Measurements from ENCODE around the gene MACROH2A2.
"Not testable (repeated sequence)": the region's sequence is repeated elsewhere in the genome, so short reads cannot be mapped to it uniquely, and the experiment has no call there.

Gene MACROH2A2

DNA sequence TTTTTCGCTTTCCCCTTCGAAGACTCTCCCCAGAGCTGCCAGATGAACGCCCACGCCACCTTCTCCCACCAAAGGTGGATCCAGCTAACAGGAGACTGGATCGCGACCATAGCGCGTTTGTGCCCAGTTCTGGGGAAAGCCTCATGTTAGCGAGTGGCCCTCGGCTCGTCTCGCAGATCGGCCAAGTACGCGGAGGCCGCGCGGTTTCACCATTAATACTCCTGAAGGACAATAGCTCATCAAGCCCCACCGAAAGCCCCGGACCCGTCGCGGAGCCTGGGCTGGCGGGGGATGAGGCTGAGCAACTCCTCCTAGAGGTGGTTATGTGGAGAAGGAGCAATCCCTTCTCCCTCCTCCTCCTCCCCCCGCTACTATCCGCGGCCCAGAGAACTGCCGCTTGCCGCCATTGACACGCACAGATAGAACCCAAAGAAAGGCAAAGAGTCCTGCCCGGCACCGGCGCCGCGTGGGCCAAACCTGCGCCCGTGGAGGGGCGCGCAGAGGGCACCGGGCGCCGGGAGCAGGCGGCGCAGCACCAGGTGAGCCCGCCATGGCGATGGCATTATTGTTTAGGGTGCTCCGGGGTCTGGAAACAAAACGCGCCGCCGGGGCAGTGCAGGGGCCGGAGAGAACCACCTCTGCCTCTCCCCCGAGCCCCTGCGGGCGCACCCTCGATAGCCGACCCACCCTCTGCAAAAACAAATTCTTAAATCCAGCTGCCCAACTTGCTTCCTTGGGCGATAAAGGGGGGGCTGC is at the start of gene MACROH2A2:
MACROH2A2 (plus strand) TSS at position 385 of the 756 bp plus-strand sequence. CDS start 22,813 bp downstream, outside the sequence.
- no peak for DNase-seq

DNA sequence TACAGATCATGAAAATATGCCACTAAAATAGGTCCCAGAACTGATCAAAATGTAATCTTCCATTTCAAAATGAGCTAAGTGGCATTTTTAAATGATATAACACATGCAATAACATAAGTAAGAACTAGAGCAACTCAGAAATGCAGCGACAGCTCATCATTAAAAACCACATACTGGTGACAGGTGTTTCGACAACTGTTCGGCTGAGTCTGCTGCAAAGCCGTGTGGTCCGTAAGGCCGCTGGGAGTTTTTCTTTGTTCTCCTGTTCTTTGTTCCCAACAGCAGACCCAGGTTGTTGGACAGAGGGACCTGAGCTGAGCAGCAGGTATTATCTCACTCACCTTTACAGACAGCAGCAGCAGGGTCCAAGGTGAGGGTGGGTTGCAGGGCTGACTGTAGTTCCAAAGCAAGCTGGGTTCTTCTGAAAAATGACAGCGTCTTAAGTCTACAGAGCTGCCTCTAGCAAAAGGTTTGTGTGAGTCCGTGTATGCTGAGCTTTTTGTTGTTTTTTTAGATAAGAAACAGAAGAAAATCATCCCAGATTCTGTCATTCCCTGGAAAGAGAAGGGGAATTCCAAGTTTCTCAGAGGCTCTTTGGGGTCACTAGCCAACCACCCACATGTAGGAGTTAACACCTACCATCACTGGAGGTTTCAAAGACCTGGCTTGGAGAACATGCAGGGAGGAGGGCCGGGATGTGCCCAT is 45.4 kb upstream of the MACROH2A2 start:
- no peak for DNase-seq

DNA sequence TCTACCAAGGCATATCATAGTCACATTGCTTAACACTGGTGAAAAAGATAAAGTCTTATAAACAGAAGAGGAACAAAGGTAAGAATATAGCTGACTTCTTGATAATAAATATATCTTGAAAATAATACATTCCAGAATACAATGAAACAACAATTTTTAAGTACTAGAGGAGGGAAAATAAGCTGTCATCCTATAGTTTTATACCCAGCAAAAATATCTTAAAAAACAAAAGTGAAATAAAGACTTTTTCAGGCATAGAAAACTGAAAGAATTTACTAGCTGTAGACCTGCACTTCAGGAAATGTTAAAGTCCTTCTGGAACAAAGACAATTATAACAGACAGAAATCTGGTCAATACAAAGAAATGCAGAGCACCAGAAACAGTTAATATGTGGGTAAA is 21.4 kb upstream of the MACROH2A2 start:
- no peak for DNase-seq

DNA sequence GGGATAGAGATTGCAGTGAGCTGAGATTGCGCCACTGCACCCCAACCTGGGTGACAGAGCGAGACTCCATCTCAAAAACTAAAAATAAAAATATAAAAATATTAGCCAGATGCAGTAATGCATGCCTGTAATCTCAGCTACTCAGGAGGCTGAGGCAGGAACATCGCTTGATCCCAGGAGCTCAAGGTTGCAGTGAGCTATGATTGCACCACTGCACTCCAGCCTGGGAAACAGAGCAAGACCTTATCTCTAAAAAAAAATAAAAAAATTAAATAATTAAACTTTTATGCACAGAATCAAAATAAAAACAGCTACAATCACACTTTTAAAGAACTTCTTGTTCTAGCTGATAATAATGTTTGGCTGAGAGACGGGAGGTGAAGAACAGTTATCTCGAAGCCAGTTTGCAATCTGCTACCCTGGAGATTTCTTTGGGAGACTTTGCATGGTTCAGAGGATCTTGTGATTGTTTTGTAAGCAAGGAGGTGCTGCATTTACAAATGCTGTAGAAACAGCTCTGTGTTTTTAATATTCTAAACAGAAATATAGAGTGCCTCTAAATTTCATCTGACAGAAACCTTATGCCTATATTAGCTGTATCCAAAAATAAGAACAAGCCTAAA is 19.9 kb upstream of the MACROH2A2 start:
- DNase-seq: no peak

DNA sequence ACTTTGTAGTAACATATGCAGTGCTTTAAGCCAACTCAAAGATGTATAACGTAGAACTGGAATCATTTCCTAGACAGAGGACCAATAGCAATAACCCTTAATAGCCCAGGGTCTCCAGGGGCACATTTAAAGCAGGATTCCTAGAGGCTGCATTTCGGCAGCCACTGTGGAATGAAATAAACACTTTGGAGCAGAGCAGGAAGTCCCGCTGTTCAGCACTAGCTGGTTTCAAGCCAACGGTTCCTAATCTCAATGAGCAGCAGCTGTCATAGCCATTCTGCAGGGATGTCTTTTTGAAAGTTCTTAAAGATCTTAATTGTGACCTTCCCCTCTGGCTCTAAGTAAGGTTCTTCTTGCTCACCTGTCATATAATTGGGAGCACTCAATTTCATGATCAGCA is 18.4 kb upstream of the MACROH2A2 start:
- DNase-seq: no peak

DNA sequence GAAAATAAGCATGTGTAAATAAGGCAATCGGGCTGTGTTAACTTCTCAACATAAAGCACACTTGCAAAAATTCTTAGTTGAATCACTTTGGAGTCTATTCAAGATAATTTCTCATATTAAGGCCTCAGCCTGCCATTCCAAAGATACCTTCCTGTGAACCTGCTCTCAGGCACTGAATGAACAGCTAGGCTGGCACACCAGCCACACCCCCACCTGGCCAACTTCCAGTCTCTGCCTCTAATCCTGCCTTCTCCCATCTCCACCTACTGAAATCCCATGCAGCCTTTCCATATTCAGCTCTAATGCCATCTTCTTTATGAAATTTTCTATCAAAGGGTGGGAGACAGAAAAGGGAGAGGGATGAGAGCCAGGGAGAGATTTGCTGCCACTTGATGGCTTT is 17.1 kb upstream of the MACROH2A2 start:
- DNase-seq: no peak

DNA sequence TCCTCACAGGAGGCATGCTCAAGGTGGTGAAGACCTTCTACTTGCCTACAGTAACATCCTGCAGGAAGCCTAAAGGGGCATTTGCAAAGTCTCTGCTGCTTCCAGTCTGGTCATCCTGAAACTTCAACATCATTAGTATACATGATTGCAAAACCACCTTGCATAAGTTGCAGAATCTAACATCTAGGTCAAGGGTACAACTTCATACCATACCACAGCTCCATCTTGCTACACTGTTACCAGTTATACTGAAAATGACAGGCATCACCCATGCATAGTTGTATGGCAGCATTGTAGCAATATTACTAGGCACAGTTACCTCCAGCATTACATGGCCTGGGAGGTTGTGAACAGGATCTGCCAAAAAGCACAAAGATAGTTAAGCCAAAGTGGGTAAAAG is 13.7 kb upstream of the MACROH2A2 start:
- DNase-seq: no peak

DNA sequence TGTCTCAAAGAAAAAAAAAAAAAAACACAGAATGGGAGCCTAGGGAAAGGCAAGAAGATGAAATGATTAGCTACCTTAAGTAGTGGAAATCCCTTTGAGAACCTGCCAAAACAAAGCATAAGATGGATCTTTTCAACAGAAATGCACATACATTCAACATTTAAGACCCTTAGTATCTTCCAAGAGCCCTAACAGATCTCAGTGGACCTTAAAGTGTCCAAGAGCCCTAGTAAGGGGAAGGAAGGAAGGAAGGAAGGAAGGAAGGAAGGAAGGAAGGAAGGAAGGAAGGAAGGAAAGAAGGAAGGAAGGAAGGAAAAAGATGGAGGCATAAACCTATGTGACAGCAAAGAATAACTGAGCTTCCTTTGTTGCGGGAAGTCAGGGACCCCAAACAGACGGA is 11.6 kb upstream of the MACROH2A2 start:
- DNase-seq: no peak

DNA sequence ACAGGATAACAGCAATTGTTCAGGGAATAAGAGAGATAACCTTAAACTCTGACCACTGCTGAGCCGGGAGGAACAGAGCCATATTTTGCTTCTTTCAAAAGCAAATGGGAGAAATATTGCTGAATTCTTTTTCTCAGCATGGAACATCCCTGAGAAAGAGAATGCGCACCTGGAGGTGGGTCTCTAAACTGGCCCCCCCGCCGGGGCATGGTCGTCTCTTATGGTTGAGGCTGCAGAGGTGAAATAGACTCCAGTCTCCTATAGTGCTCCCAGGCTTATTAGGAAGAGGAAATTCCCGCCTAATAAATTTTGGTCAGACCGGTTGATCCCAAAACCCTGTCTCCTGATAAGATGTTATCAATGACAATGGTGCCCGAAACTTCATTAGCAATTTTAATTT is 10.9 kb upstream of the MACROH2A2 start:
- not testable (repeated sequence) for DNase-seq

DNA sequence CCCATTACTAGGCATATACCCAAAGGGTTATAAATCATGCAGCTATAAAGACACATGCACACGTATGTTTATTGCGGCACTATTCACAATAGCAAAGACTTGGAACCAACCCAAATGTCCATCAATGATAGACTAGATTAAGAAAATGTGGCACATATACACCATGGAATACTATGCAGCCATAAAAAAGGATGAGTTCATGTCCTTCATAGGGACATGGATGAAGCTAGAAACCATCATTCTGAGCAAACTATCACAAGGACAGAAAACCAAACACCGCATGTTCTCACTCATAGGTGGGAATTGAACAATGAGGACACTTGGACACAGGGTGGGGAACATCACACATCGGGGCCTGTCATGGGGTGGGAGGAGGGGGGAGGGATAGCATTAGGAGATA is 5.6 kb upstream of the MACROH2A2 start:
- DNase-seq: not testable (repeated sequence)

DNA sequence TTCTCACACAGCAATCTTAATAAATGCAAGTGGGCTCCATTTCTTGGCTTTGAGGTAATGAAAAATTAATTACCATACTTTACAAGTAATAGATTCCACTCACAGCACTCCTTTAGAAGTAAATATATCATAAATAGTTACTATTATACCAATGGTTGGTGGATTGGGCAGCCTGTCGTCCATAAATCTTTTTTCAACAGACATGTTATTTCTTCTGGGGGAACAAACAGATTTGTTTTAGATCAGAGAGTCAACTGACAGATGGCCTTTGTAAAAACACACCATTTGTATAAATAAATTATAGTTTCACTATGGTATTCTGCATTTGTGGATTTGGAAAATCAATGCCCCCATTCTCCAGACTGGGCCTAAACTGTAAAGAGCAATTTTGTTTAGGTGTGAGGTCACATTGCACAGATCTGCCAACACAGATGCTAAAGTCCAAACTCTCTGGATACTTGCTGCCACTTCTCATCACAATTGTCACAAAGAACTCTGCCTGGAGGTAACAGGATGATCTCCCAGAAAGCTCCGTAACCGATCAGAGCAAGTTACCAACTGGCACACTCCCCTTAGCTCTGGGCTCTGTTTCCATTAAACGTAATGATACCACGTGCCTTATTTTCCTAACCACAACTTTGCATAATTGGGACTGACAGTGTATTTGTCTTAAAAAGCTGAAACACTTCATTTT is 4.5 kb upstream of the MACROH2A2 start:
- DNase-seq: no peak

DNA sequence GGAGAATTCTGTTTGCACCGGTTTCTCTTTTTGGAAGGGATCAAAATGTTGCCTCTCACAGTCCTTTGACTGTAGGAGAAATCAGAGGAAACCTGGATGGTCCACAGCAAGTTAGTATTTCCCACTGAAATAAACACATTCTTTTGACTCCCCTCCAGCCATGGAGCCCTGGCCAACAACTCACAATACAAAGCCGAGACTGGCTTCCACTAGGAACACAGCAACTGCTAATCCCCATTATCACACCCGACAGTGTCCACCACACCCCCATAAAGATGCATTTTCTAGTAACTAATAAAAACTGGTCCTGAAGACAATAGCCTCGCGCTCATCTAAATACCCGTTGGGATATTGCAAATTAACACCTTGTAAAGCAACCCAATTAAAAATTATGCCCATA is 798 bp upstream of the MACROH2A2 start:
- no peak for DNase-seq

DNA sequence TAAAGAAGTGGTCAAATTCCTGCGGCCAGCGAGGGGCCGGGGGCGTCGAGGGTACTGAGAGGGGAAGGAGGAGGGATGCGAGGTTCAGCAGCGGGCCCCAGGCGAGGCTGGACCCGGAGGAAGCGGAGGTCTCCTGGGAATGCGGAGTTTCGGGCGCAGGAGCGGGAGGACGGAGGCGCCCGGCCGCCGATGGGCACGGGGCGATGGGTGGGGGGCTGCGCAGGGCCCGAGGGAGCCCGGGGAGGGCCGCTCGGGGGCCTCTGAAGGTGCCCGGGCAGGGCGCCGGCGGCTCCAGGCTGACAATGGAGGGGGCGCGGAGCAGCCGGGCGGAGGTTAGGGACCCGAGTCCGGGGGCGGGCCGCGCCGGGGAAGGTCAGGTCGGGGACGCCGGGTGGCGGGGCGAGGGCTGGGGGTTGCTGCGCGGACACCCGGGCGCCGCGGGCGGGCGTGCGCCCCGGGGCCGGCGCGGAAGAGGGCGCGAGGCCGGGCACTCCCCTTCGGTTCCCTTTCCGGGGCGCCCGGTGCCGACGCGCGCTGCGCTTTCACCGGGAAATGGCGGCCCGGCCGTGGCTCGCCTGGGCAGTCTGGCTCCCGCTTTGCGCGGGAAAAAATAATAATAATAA is 683 bp downstream of the MACROH2A2 start:
- no peak for DNase-seq

DNA sequence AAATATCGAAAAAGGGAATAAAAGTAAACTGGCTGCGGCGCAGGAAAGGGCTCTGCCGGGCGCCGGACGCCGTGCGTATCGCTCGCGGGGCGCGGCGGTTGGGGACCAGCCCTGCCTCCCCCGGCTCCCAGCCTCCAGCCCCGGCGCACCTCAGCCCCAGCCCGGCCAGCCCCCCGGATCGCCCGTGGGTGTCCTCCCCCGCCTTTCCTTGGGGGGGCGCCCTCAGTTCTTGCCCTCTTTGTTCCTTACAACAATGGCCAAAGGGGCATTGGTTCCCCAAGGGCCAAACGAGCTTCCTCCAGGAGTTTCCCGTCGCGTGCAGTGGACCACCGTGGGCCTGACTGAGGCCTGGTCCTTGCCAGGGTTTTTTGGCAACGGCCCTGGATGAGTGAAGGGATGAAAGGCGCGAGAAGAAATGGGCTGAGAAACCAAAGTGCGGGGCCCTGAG is 1.2 kb downstream of the MACROH2A2 start:
- DNase-seq: no peak

DNA sequence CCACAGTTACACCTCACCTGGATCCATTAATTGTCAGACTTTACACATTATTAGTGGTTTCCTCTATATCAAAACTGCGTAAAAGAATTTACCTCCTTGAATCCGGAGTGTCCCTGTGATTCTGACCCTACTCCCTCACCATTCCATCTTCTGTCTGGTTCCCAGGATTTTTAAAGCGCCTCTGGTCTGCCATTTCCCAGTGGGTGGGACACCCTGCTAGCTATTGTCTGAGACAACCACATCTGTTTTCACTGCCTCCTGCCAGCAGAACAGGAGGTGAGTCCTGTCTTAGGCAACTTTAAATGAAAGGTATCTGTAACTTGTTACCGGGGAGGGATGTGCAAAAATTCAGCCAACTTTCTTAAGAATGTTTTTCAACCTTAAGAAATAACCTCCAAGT is 2.3 kb downstream of the MACROH2A2 start:
- no peak for DNase-seq

DNA sequence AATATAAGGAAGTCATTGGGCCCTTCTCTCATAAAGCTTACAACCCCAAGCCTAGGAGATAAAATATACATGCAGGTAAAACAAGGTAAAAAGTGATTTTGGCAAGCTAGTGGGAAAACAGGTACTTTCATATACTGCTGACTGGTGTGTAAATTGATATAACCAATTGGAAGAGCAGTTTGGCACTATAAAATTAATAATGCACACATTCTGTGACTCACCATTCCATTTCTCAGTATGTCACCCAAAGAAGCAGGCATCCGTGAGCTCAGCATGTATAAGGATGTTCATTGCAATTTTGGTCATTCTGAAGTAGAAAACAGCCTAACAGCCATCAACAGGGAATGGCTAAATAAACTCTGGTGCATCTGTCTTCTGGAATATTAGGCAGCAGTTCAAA is 2.9 kb downstream of the MACROH2A2 start:
- no peak for DNase-seq

DNA sequence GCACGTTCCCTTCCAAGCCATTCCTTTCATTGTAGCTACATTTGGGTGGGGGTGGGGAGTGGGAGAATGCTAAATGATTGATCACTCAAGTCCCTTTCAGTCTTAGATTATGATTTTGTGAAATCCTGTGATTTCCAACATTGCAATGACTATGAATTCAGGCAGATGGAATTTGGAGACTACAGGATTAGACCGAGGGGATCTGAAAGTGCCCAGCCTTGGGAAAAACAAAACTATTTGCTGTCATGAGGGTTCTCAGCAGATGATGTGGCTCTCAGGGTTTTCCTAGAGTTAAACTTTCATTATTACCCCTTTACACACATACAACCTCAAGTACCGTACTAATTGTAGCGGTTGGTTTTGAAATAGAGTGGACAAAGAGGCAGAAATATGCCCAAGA is 4.7 kb downstream of the MACROH2A2 start:
- DNase-seq: no peak

DNA sequence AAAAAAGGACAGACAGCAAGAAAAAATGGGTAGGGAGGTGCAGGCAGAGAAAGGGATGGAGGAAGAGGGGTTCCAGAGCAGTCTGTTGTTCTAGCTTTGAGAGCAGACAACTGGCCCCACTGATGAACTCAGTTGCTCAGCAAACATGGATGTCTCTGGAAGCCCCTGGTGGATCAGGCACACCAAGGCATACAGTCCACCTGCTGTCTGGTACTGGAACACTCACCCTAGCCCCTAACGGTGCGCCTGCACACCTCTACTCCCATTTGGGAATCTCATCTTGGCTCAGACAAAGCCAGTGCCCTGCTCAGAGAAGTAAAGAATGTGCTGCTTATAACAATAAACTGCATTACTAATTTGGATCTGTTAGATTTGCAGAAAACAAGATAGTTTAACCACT is 7.7 kb downstream of the MACROH2A2 start:
- DNase-seq: no peak

DNA sequence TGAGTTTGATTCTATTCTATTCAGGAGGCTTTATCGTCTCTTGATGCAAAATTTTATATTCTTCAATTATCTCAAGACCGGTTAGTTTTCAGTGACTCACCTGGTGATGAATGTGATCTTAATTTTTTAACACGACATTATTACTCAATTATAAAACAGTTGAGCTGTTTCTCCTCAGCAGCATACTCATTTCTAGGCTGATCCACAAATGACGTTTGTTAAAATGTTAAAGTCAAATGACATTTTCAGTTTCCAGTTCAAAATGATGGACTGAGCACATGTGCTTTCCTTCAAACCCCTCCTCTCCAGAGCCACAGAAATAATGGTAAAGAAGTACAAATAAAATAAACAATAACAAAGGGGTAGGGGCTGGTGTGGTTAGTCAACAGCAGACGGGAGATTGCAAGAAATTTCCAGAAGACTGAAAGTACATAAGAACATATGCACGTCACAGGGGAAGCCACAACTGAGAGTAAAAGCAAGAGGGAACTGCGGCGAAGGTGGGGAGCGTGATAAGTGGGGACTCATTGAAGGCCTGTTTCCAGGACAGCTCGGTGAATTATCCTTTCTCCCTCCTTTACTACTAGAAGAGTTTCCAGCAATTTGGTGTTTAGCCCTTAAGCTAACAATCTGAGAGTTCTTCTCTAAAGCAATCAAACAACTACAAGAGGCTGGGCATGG is 10.9 kb downstream of the MACROH2A2 start:
- DNase-seq: no peak

DNA sequence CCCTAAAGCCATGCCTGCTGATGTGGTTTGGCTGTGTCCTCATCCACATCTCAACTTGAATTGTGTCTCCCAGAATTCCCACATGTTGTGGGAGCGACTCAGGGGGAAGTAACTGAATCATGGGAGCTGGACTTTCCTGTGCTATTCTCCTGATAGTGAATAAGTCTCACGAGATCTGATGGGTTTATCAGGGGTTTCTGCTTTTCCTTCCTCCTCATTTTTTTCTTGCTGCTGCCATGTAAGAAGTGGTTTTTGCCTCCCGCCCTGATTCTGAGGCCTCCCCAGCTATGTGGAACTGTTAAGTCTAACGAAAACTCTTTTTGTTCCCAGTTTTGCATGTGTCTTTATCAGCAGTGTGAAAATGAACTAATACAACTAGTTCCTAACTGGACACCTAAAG is 11.8 kb downstream of the MACROH2A2 start:
- no peak for DNase-seq

DNA sequence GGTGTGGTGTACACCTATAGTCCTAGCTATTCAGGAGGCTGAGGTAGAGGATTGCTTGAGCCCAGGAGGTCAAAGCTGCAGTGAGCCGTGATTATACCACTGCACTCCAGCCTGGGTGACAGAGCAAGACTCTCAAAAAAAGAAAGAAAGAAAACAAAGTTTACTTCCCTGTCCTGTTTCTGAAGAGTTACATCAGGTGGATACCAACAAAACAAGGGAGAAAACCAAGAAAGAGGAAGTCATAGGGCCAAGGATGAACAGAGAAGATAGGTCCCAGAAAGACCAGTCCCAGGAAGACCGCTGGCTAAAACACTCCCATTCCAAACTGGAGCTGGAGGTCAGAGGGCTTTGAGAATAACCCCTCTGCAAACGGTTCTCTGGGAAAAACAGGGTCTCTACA is 13.5 kb downstream of the MACROH2A2 start:
- DNase-seq: no peak

DNA sequence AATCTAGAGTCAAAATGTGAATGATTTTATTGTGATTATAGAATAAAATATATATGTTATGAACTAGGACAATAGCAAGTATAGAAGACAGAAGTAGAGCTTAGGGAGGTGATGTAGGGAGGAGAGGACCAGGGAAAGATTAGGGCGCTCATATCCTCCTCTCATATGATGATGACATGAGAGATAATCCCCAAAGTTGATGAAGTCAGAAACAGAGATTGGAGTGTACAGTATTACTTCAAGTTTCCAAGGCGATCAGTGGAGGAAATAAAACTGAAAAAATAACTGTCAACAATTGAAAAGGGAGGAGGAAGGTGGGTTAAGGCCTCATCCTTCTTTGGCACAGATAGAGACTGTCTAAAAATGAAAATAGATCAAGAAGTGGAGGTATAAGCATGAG is 14.9 kb downstream of the MACROH2A2 start:
- DNase-seq: no peak
